Esophagus muscularis mucosa (tissue), 3 donors: ENCODE data around the gene NRF1.

ENCODE experiments used
- CTCF ChIP-seq, 3 experiments: fragments of 200-600 bp in 2 of 3; fragments of 450-650 bp in 1 of 3; sonication (generic) in 2 of 3; IDR thresholded peaks; one replicate each; pipeline ENCODE4 v1.5.1; 2017 to 2019; ENCODE audit warnings: antibody characterized with exemption in 3 of 3, mild to moderate bottlenecking in 2 of 3, moderate library complexity in 1 of 3
- POLR2A ChIP-seq: fragments of 450-650 bp; IDR thresholded peaks from one replicate; pipeline ENCODE4 v1.6.1; 2017; ENCODE audit warnings: antibody characterized with exemption, moderate library complexity, mild to moderate bottlenecking, low read depth

GRCh38 chr7:129729511-129729910 lies 118.0 kb downstream of the NRF1 start:
- no peak for TF ChIP-seq CTCF (IDR thresholded peaks at IDR 0.05)
- TF ChIP-seq POLR2A: no peak
